Measurements from ENCODE around the gene STX17. TPM values are rescaled to one million over a fixed set of nuclear protein-coding genes. Genes with fewer than 3 reads are reported as not detected.

STX17 gene
- total RNA-seq, 1 donor, result 32.2 TPM

GRCh38 chr9:99967457-99967856 lies 61.0 kb downstream of the STX17 start:
- no peaks in the 10 kb centered on the region for H3K9me3 ChIP-seq (ENCODE audit: low read depth, low read length)
- no peaks in the 10 kb centered on the region for H3K4me1 ChIP-seq (ENCODE audit: insufficient read depth, low read length)
- no peak overlapping the region for H3K4me3 ChIP-seq (ENCODE audit: insufficient read depth, low read length)
- no peak overlapping the region for H2AFZ ChIP-seq (ENCODE audit: low read length)
- no peak overlapping the region for H3K4me2 ChIP-seq (ENCODE audit: insufficient read depth, low read length)
- H4K20me1 ChIP-seq (ENCODE audit: insufficient read depth, low read length), result no peaks in the 10 kb centered on the region
- no peaks in the 10 kb centered on the region for H3K36me3 ChIP-seq (ENCODE audit: insufficient read depth, low read length)
- no peak overlapping the region for H3K27ac ChIP-seq (ENCODE audit: low read depth, low read length)
- TF ChIP-seq CTCF (IDR thresholded peaks at IDR 0.05; ENCODE audit: extremely low read depth, low read depth, low read length), result no peak
- no peaks in the 10 kb centered on the region for H3K79me2 ChIP-seq (ENCODE audit: insufficient read depth, low read length)
- no peaks in the 10 kb centered on the region for H3K27me3 ChIP-seq (ENCODE audit: insufficient read depth, low read length)
- DNase-seq (ENCODE audit: insufficient read length, low spot score, missing footprints), result no peak

- Histone ChIP-seq H3K9me3 (ENCODE audit: low read depth, low read length) (no peaks in the 10 kb centered on the region), H3K27ac (ENCODE audit: low read depth, low read length) (no peak overlapping the region), H3K4me3 (ENCODE audit: insufficient read depth, low read length) (no peak overlapping the region), H3K4me1 (ENCODE audit: insufficient read depth, low read length) (peaks cover 2% of the 10 kb centered on the region), H3K79me2 (ENCODE audit: insufficient read depth, low read length) (no peaks in the 10 kb centered on the region), H3K4me2 (ENCODE audit: insufficient read depth, low read length) (no peak overlapping the region), H2AFZ (ENCODE audit: low read length) (no peak overlapping the region), H3K36me3 (ENCODE audit: insufficient read depth, low read length) (no peaks in the 10 kb centered on the region), H4K20me1 (ENCODE audit: insufficient read depth, low read length) (no peaks in the 10 kb centered on the region), H3K27me3 (ENCODE audit: insufficient read depth, low read length) (no peaks in the 10 kb centered on the region)
- no peak for DNase-seq (ENCODE audit: insufficient read length, low spot score, missing footprints)
- no peak for TF ChIP-seq CTCF (IDR thresholded peaks at IDR 0.05; ENCODE audit: extremely low read depth, low read depth, low read length)
These were observed 64.0 kb downstream of the STX17 start for GRCh38 chr9:99970481-99970880.

- no peak for TF ChIP-seq CTCF (IDR thresholded peaks at IDR 0.05; ENCODE audit: extremely low read depth, low read depth, low read length)
- Histone ChIP-seq H4K20me1 (ENCODE audit: insufficient read depth, low read length) (no peaks in the 10 kb centered on the region), H3K79me2 (ENCODE audit: insufficient read depth, low read length) (no peaks in the 10 kb centered on the region), H3K27ac (ENCODE audit: low read depth, low read length) (no peak overlapping the region), H3K4me1 (ENCODE audit: insufficient read depth, low read length) (peaks cover 2% of the 10 kb centered on the region), H3K27me3 (ENCODE audit: insufficient read depth, low read length) (no peaks in the 10 kb centered on the region), H3K4me3 (ENCODE audit: insufficient read depth, low read length) (no peak overlapping the region), H2AFZ (ENCODE audit: low read length) (no peak overlapping the region), H3K36me3 (ENCODE audit: insufficient read depth, low read length) (no peaks in the 10 kb centered on the region), H3K9me3 (ENCODE audit: low read depth, low read length) (no peaks in the 10 kb centered on the region), H3K4me2 (ENCODE audit: insufficient read depth, low read length) (no peak overlapping the region)
- no peak for DNase-seq (ENCODE audit: insufficient read length, low spot score, missing footprints)
These were observed 65.0 kb downstream of the STX17 start for GRCh38 chr9:99971410-99971809.

- no peaks in the 10 kb centered on the region for H3K9me3 ChIP-seq (ENCODE audit: low read depth, low read length)
- no peaks in the 10 kb centered on the region for H4K20me1 ChIP-seq (ENCODE audit: insufficient read depth, low read length)
- H3K4me3 ChIP-seq (ENCODE audit: insufficient read depth, low read length), result no peak overlapping the region
- DNase-seq (ENCODE audit: insufficient read length, low spot score, missing footprints), result no peak
- no peak overlapping the region for H2AFZ ChIP-seq (ENCODE audit: low read length)
- H3K4me1 ChIP-seq (ENCODE audit: insufficient read depth, low read length), result peaks cover 2% of the 10 kb centered on the region
- no peak overlapping the region for H3K4me2 ChIP-seq (ENCODE audit: insufficient read depth, low read length)
- no peak for TF ChIP-seq CTCF (IDR thresholded peaks at IDR 0.05; ENCODE audit: extremely low read depth, low read depth, low read length)
- no peaks in the 10 kb centered on the region for H3K27me3 ChIP-seq (ENCODE audit: insufficient read depth, low read length)
- no peaks in the 10 kb centered on the region for H3K36me3 ChIP-seq (ENCODE audit: insufficient read depth, low read length)
- no peaks in the 10 kb centered on the region for H3K79me2 ChIP-seq (ENCODE audit: insufficient read depth, low read length)
- no peak overlapping the region for H3K27ac ChIP-seq (ENCODE audit: low read depth, low read length)
These were observed 67.0 kb downstream of the STX17 start for GRCh38 chr9:99973455-99973854.

Data from osteoblast (primary cell).